D721Med (cell line): ENCODE measurements around the gene PRDX2.
"Not testable (repeated sequence)": the region's sequence is repeated elsewhere in the genome, so short reads cannot be mapped to it uniquely, and the experiment has no call there.

Source experiments
- DNase-seq: peaks from one replicate; pipeline ENCODE4 v3.0.0; 2011; ENCODE audit warnings: low spot score; ENCODE audit not compliant: insufficient read length
- FAIRE-seq: peaks from 2 replicates; lab custom pipeline; 2011; peaks lifted over from hg19 to GRCh38; lab: Jason Lieb, UNC
- TF ChIP-seq, protein P1 (sequence below): IDR thresholded peaks from 2 replicates; pipeline ENCODE4 v1.5.1; 2012; ENCODE audit warnings: mild to moderate bottlenecking, control low read depth; ENCODE audit not compliant: insufficient read depth; ENCODE audit errors: missing control alignments

Gene PRDX2

DNA sequence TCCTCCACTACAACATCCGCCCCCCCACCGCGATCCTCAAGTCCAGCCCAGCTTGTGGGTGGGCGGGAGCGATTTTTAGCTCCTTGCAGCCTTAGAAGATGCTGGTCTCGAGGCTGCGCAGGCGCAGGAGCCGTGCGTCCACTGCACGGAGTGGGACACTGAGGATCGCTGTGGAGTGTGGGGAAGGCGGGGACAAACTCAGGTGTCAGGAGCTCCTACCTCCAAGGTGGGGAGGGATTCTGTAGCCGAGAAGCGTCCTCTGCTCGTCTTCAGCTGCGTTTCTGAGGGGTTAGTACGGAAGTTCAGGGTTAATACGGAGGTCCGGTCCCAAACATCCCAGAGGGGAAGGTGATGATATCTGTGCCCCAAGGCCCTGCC lies 33.0 kb upstream of the PRDX2 start, which contains the start of gene RTBDN:
Gene RTBDN, minus strand, starts transcription at position 14 of the 378 bp plus-strand sequence. CDS start 4,600 bp downstream, outside the sequence.
- no peak for FAIRE-seq

DNA sequence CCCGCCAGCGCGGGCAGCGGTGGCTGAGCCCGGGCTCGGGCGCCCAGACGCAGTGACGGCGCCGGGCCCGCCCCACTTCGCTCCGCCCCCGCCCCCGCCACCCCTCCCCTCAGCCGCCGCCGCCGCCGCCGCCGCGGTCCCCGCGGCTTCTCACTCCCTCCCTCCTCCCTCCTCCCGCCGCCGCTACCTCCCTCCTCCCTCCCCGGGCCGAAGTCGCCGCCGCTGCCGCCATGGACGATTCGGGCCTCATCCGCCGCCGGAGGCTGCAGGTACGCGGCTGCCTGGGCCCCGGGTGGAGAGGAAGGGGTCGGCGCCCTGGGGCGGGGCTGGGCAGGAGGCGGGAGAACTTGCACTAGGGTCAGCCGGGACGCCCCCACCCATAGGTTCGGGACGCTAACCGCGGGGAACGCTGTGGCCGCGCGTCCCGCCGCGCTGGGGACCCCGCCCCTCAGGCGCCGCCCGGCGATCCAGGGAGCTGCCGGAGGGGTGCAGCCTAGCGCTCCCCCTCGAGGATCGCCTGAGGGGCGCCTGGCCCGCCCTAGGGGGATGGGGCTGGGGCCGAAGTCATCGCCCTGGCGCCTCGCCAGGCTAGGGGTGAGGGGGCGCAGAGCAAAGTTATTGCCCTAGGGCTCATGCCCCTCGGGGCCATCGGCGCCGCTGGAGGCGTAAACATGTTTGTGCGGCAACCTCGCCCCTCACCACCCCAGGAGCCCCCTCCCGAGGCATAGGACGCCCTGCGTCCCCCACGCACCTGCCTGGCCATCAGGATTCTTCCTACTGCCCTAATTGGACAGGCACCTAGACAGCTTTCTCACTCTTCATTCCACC lies 32.4 kb upstream of the PRDX2 start:
- DNase-seq (peak; percentile 63), FAIRE-seq (no peak)
- TF ChIP-seq, protein P1, sequence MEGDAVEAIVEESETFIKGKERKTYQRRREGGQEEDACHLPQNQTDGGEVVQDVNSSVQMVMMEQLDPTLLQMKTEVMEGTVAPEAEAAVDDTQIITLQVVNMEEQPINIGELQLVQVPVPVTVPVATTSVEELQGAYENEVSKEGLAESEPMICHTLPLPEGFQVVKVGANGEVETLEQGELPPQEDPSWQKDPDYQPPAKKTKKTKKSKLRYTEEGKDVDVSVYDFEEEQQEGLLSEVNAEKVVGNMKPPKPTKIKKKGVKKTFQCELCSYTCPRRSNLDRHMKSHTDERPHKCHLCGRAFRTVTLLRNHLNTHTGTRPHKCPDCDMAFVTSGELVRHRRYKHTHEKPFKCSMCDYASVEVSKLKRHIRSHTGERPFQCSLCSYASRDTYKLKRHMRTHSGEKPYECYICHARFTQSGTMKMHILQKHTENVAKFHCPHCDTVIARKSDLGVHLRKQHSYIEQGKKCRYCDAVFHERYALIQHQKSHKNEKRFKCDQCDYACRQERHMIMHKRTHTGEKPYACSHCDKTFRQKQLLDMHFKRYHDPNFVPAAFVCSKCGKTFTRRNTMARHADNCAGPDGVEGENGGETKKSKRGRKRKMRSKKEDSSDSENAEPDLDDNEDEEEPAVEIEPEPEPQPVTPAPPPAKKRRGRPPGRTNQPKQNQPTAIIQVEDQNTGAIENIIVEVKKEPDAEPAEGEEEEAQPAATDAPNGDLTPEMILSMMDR = no peak

More for the DNA sequence above, 33.0 kb upstream of the PRDX2 start, which contains the start of gene RTBDN:
- no peak for DNase-seq
- TF ChIP-seq, protein P1 = no peak

DNA sequence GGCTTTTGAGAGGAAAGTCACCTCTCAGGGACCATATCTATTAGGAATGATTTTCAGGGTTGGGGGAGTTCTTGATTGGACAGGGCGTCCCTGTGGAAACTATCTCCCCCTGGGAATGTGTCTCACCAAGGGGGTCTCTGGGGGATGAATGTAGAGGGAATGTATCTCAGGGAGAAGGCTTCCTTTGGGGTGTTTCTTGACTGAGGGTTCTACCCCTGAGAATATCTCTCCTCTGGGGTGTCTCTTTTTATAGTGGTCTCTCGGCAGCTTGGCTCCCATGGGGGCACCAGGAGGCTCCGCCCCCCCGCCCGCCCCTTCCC lies 31.8 kb upstream of the PRDX2 start:
- DNase-seq (no peak), FAIRE-seq (no peak)
- TF ChIP-seq, protein P1 = no peak

DNA sequence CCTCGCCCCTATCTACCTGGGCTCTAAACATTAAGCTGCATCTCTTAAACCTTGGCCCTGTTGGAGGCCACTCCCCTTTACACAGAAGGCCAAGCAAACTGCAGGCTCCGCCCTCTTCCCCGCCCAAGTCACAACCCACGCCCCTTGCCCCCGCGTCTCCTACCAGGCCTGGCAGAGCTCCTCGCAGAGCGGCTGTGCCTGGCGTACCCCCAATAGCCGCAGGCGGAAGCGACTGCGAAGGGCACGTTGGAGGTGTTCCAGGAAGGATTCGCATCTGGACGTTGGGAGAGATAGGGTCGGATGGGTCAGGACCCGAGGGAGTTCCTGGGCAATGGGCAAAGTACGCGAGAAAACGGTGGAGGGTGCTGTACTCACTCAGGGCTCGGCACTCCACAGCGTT lies 26.9 kb upstream of the PRDX2 start:
- no peak for DNase-seq
- no peak for FAIRE-seq
- TF ChIP-seq, protein P1 = no peak

DNA sequence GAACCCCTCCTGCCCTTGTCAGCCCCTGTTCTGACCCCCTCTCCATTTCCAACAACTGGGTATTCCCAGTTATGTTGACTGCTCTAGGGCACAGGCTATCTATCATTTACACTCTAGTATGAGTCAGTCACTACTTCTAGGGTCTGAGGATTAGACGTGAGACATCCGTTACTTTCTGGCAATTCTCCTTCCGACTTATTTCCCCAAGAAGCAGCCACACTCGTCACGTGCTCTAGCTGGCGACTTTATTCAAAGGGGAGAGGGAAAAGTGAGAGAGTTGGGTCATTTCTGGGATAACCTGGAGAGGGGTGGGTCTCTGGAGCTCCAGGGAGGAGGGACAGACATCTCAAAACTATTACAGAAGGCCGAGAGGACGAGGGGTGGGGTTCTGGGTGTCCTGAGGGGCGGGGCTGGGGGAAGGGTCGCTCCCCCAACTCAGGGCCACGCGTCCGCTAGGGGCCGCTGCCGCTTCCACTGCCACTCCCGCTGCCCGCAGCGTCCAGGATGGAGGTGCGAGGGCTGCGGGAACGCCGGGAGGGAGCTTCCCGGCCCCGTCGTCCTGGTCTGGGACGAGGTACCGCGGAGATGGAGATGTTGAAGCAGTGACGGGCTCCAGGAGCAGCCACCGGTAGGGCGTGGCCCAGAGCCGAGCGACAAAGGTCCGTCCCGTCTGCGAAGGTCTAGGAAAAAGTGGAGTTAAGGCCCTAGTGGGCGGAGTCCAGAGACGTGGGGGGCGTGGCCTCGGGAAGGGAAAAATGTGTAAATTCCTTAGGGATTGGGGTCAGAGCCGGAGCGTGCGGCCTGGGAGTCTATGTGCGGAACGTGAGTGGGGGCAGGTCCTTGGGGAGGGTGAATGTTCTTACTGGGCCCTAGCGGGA lies 23.9 kb upstream of the PRDX2 start:
- DNase-seq (peak; percentile 79), FAIRE-seq (no peak)
- TF ChIP-seq, protein P1 = peak; percentile 64

DNA sequence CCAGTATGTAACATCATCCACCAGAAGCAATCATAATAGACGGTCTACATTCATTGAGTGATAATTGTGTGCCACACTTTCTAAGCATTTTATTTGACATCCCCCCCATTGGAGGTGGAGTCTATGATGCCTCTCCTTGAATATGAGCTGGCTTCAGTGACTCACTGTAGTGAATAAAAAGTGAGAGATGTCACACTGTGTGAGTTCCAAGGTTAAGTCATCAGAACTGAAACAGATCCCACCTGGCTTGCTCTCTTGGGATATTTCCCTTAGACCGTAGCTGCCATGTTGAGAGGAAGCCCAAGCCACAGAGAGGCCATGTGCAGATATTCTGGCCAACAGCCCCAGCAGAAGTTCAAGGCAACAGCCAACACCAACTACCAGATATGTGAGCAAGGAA lies 20.2 kb upstream of the PRDX2 start:
- DNase-seq (no peak), FAIRE-seq (no peak)
- TF ChIP-seq, protein P1 = no peak

DNA sequence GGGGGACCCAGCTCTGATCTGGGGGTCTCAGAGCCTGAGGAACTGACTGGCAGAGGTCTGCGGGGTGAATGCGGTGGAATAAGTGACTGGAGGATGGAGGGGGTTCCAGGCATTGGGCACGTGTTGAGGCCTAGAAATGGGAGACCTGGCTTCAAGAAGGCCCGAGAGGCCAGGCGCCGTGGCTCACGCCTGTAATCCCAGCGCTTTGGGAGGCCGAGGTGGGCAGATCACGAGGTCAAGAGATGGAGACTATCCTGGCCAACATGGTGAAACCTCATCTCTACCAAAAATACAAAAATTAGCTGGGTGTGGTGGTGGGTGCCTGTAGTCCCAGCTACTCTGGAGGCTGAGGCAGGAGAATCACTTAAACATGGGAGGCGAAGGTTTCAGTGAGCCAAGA lies 16.2 kb upstream of the PRDX2 start:
- not testable (repeated sequence) for FAIRE-seq, DNase-seq

DNA sequence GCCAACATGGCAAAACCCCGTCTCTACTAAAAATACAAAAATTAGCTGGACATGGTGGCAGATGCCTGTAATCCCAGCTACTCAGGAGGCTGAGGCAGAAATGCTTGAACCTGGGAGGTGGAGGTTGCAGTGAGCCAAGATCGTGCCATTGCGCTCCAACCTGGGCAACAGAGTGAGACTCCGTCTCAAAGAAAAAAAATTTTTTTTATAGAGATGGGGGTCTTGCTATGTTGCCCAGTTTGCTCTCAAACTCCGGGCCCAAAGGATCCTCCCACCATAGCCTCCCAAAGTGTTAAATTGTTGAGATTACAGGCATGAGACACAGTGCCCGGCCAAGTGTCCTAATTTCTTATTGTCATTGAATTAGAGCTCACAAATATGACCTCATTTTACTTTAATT lies 15.6 kb upstream of the PRDX2 start:
- not testable (repeated sequence) for DNase-seq, FAIRE-seq
